NCI-H1417 treated with DMSO at 0.1 percent for 48 hours (cell line): ENCODE results near the gene NUMBL.

ENCODE experiments used
- DNase-seq: peaks from one replicate; lab custom pipeline; 2025; lab: John Stamatoyannopoulos, UW

NUMBL gene

GRCh38 chr19:40716482-40717324 is 26.3 kb upstream of the NUMBL start, which contains the start of the genes COQ8B and ITPKC:
Gene COQ8B, minus strand, starts transcription at chr19:40716886. Its CDS starts 2,254 bp downstream, at chr19:40714632.
Gene ITPKC, plus strand, starts transcription at chr19:40717112. Its CDS starts 24 bp downstream, at chr19:40717136.
- DNase-seq, result peak; percentile 28

- no peak for DNase-seq
Measured at GRCh38 chr19:40716031-40716481, 25.6 kb upstream of the NUMBL start.

DNA sequence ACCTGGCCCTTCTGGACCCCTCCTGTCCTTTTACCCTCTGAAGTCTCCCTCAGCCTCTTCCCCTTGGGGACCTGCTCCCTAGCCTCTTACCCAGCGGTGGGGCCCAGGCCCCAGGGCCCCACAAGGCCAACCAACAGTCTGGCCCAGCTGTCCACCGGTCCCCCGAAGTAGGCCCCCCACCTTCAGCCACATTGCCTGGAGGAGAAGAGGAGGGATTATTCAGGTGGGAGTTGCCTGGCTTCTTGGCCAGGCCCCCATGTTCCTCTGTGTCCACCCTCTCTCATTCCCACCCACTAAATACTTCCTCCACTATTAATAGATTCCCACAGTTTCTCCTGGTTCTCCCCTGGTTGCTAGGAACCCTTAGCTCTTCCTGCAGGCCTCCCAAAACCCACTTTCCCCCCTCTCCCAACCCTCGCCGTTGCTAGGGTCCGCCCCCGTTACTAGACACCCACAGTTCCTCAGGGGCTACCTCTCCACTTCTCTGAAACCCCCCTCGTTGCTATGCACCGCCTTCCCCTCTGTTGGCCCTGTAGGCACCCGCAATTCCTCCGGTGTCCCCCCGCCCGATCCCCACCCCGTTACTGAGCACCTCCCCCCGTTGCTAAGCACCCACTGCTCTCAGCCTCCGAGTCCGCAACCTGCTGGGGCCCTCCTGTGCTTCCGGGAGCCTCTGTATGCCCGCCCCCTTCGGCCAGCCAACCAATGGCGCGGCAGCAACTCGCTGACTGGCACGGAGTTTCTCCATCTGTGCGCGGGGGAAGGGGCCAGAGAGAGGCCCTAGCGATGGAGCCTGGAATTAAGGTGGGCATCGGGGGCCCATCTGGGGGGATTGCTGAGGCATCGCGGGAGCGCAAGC is 24.2 kb upstream of the NUMBL start:
- DNase-seq, result peak; percentile 73

GRCh38 chr19:40713939-40714338 is 23.5 kb upstream of the NUMBL start:
- DNase-seq, result no peak

- DNase-seq, result no peak
Measured at GRCh38 chr19:40709817-40710216, 19.4 kb upstream of the NUMBL start.

DNA sequence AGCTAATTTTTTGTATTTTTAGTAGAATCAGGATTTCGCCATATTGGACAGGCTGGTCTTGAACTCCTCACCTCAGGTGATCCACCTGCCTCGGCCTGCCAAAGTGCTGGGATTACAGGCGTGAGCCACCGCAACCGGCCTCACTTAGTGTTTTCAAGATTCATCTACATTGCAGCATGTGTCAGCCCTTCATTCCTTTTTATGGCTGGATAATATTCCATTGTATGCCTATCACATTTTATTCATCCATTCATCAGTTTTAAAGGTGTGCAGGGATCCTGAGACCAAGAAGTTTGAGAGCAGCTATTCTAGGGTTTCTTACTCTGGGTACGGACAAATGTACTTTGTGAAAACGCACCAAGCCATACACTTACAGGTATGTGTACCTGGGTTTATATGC is 17.2 kb upstream of the NUMBL start:
- DNase-seq, result no peak

DNA sequence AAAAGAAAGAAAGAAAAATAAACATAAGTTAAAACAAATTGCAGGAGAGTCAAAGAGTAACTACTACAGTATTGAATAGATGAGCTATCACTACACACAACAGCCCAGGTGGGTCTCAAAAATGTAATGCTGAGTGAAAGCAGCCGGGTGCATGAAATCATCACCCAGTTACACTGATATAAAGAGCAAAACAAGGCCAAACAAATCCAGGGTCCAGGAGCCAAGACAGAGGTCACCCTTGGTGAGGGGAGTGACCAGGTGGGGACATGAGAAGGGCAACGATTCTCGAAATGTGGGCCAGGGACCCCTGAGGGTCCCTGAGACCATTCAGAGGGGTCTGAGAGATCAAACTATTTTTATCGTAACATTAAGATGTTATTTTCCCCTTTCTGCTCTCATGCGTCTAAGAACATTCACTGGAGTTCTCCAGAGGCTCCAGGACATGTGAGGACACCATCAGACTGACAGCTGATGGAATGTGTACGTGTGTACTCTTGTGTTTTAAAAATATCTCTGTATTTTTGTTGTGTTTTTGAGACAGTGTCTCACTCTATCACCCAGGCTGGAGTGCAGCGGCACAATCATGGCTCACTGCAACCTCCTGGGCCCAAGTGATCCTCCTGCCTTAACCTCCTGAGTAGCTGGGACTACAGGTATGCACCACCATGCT is 15.6 kb upstream of the NUMBL start:
- DNase-seq, result no peak

DNA sequence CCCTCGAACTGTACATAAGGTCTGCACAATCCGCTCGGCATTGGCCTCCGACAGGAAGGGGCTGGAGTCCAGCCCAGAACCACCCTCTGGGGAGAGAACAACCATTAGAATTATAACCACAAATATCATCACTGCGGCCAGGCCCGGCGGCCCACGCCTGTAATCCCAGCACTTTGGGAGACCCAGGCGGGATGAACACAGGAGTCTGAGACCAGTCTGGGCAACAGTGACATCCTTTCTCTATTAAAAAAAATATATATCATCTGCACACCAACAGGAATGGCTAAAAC is 14.9 kb upstream of the NUMBL start:
- no peak for DNase-seq

DNA sequence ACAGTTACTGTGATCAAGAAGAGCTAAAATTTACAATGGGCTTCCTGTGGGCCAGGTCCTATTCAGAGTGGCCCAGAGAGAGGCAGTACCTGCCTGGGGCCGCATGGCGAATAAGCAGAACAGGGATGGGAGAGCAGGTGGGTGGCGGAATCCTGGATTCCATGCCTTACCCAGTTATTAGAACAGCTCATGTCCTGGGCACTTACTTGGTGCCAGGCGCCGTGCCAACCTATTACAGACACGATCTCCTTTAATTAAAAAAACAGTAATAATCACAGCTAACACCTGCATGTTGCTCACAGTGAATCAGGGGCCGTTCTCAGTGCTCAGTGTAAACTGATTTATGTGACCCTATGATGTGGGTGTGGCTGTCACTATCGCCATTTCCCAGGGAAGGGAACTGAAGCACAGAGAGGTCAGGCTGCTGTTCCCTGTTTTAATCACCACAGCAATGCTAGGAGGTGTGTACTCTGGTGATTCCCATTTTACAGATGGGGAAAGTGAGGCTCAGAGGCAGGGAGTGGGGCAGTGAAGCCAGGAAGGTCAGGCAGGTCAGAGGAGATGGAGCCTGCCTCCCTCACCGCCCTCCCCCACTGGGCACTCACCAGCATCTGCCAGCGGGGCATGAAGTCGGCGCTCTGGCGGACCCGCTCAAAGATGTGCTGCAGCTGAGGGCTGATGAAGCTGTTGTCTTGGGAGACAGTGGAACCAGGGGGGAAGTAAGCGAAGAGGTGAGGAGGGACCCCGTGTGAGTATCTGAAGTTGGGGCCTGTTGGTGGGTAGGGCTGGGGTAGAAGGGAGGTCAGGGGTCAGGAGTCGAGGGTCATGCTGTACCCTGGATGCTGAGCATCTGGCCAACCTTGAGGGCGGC is 14.3 kb upstream of the NUMBL start:
- no peak for DNase-seq

- no peak for DNase-seq
Measured at GRCh38 chr19:40703029-40703755, 12.7 kb upstream of the NUMBL start.

GRCh38 chr19:40702337-40703012 is 12.0 kb upstream of the NUMBL start:
- DNase-seq, result no peak

GRCh38 chr19:40701758-40702157 is 11.3 kb upstream of the NUMBL start:
- no peak for DNase-seq

- no peak for DNase-seq
Measured at GRCh38 chr19:40700083-40700482, 9.6 kb upstream of the NUMBL start.

- no peak for DNase-seq
Measured at GRCh38 chr19:40697007-40697406, 6.6 kb upstream of the NUMBL start.

GRCh38 chr19:40695881-40696280 is 5.4 kb upstream of the NUMBL start:
- DNase-seq, result no peak

GRCh38 chr19:40693896-40694295 is 3.4 kb upstream of the NUMBL start:
- no peak for DNase-seq

GRCh38 chr19:40693150-40693788 is 2.8 kb upstream of the NUMBL start:
- no peak for DNase-seq

DNA sequence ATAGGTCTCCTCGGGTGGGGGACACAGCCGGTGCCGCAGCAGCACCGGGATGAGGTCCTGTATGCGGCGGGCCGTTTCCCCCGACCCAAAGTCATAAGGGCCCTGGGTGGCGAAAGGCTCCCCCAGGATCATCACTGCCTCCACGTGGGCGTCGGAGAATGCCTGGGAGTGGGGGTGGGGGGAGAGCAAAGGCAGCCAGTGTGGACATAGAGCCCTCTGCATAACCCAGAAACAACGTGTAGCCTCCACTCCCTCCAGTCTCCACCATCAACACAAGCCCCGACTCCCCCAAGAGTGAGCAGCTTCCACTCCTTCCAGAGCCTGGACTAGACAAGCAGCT is 1.7 kb upstream of the NUMBL start:
- no peak for DNase-seq

- peak; percentile 74 for DNase-seq
Measured at GRCh38 chr19:40691421-40692211, 1.2 kb upstream of the NUMBL start.
